Mucosa of stomach (tissue), 1 donor: ENCODE measurements around the gene SH3BGRL2.

Source experiments
- H3K27me3 ChIP-seq: one replicate; pipeline ENCODE4 v1.7.0; 2013; ENCODE audit warnings: mild to moderate bottlenecking, low read length; ENCODE audit not compliant: control insufficient read depth, insufficient read depth
- H3K36me3 ChIP-seq: one replicate; pipeline ENCODE4 v1.7.0; 2013; ENCODE audit warnings: low read length; ENCODE audit not compliant: control insufficient read depth, insufficient read depth
- H3K4me1 ChIP-seq: one replicate; pipeline ENCODE4 v1.7.0; 2013; ENCODE audit warnings: mild to moderate bottlenecking, low read length; ENCODE audit not compliant: control insufficient read depth, insufficient read depth
- H3K4me3 ChIP-seq: one replicate; pipeline ENCODE4 v1.7.0; 2013; ENCODE audit warnings: low read length
- H3K9ac ChIP-seq: one replicate; pipeline ENCODE4 v1.7.0; 2013; ENCODE audit warnings: mild to moderate bottlenecking, low read length, moderate library complexity
- H3K9me3 ChIP-seq: one replicate; pipeline ENCODE4 v1.7.0; 2013; ENCODE audit warnings: mild to moderate bottlenecking, low read length, moderate library complexity; ENCODE audit not compliant: control insufficient read depth
- donor health status: Pancreatic carcinoma.

SH3BGRL2 gene

DNA sequence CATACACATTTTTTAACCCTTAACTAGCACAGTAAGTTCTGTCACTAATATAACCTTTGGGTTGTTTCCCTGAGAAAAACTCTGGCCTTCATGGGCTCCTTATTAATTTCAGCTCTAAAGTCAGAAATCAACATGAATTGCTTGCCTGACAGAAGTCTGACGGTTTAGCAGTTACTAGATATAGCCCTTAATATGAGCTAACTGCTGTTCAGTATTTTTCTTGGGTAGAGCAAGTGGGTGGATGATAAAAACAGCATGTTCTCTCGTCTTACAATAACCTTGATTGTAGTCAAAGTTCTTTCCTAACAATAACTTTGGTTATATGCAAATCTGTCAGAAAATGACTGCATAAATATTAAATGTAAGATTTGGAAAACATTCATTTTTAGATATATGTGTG is 81.0 kb downstream of the SH3BGRL2 start:
- Histone ChIP-seq H3K4me1 (no peaks in the 10 kb centered on the region), H3K36me3 (no peaks in the 10 kb centered on the region), H3K9ac (no peak overlapping the region), H3K9me3 (no peaks in the 10 kb centered on the region), H3K27me3 (no peaks in the 10 kb centered on the region), H3K4me3 (no peak overlapping the region)

DNA sequence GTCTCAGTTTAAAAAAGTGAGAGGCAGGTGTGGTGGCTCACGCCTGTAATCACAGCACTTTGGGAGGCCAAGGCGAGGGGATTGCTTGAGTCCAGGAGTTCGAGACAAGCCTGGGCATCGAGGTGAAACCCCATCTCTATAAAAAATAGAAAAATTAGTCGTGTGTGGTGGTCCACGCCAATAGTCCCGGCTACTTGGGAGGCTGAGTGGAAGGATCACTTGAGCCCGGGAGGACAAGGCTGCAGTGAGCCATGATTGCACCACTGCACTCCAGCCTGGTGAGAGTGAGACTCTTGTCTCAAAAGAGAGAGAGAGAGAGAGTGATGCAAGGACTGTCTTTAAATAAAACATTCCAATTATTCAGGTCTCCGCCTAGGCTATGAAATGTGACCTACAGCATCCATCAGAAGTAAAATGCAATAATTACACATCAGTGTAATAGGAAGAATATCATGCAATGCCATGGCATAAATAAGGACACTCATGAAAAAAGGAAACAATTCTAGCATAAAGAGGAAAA is 81.5 kb downstream of the SH3BGRL2 start:
- no peaks in the 10 kb centered on the region for H3K36me3 ChIP-seq
- no peak overlapping the region for H3K4me3 ChIP-seq
- no peak overlapping the region for H3K9ac ChIP-seq
- H3K27me3 ChIP-seq, result no peaks in the 10 kb centered on the region
- no peaks in the 10 kb centered on the region for H3K9me3 ChIP-seq
- H3K4me1 ChIP-seq, result no peaks in the 10 kb centered on the region

DNA sequence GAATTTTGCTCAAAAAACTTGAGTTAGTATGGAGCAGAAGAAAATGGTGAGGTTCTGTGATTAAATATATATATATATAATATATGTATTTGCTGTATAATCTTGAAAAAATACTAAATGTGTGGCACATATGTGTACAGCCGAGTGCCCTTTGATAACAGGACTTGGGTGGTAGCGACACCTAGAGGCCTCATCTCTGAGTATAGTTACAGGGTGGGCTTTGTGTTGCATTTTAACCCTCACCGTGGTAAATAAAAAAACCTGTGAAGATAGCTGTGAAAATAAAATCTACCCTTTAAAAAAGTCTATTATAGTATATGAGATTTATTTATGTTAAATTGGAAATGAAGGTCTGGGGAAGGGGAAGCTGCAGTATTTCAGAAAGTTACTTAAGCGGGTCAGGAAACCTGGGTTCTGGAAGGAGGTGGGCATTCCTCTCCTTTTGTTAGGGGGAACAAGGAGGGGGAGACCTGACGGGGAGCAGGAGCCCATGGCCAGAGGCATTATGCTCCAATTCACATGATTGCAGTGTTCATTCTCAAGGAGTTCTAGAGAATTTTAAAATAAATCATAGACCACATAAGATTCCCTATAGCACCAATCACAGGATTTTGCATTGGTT is 82.7 kb downstream of the SH3BGRL2 start:
- no peaks in the 10 kb centered on the region for H3K4me1 ChIP-seq
- no peaks in the 10 kb centered on the region for H3K9me3 ChIP-seq
- no peaks in the 10 kb centered on the region for H3K27me3 ChIP-seq
- H3K9ac ChIP-seq, result no peak overlapping the region
- H3K36me3 ChIP-seq, result no peaks in the 10 kb centered on the region
- H3K4me3 ChIP-seq, result no peak overlapping the region

DNA sequence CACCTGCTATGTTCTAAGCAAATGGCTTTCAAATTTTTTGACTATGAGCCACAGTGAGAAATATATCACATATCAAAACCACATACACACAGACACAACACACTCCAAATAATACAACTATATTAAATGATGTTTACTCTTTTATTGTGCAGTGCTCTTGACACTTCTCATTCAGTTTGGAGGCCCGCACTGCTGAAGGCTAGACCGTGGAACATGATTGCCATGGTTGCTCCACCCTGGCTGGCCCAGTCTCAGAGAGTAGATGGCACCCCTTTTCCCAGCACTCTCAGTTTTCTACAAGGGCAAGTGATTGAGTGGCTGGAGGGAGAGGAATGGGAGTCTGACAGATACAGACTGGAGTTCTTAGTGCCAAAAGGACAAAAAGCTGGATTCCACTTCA is 86.9 kb downstream of the SH3BGRL2 start:
- no peaks in the 10 kb centered on the region for H3K4me1 ChIP-seq
- no peak overlapping the region for H3K4me3 ChIP-seq
- no peaks in the 10 kb centered on the region for H3K9me3 ChIP-seq
- no peaks in the 10 kb centered on the region for H3K36me3 ChIP-seq
- H3K9ac ChIP-seq, result no peak overlapping the region
- no peaks in the 10 kb centered on the region for H3K27me3 ChIP-seq

DNA sequence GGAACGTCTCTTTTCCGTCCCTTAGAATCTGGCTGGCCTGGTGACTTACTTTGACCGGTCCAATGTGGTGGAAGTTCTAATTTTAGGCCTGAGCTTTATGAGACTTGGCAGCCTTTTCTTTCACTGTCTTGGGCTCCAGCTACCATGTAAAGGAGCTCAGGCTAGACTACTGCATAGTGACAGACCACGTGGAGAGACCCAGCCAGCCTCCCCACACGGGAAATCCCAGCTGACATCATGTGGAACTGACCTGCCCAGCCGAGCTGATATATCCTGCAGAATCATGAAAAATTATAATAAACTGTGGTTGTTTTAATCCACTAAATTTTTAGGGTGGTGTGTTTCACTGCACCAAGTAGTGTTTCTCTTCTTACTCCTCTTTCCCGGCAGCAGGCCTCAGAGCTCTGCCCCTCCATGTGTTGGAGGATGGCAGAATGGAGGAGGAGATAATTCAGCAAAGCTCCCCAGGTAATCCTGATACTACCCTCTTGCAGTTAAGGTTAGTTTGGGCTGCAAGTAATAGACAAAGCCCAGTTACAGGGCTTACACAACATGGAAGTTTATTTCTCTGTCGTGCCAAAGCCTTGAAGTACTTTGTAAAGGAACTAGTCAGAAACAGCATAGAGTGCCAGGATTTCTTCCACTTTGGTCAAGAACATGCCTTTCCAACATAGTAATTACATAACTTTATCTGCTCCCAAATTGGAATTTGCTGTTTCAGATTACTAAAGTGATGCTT is 87.5 kb downstream of the SH3BGRL2 start:
- Histone ChIP-seq H3K4me3 (no peak overlapping the region), H3K4me1 (no peaks in the 10 kb centered on the region), H3K27me3 (no peaks in the 10 kb centered on the region), H3K36me3 (no peaks in the 10 kb centered on the region), H3K9me3 (no peaks in the 10 kb centered on the region), H3K9ac (no peak overlapping the region)

DNA sequence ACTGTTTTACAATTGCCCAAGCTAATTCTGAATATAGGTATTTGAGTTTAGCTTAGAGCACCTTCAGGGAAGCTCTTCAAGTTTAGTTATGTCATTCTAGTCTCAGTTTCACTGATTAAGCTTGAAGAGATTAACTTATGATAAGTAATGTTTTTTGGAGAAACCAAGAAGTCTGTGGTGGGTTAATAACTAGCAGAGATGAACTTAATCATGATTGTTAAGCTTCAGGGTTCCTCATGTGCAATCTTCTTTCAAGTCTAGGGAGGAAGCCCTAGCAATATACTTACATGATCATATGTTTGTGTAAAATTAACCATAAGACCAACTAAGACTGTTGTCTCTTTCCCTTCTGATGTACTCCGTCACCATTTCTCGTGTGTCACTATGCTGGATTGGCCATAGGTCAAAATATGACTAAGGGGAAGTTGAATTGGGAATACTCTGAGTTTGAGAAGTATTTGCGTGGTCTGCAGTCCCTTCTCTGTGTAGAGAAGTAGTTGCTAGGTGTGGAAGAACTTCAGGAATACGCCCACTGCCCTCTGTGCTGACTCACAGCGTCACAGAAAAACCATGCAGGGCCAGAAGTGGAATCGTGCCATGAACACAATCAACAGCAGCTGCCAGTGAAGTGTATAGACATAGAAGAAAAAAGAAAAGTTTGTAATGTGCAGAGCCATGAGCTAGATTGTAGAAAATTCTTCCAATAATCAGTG is 88.3 kb downstream of the SH3BGRL2 start:
- Histone ChIP-seq H3K36me3 (no peaks in the 10 kb centered on the region), H3K9me3 (no peaks in the 10 kb centered on the region), H3K4me3 (no peak overlapping the region), H3K27me3 (no peaks in the 10 kb centered on the region), H3K9ac (no peak overlapping the region), H3K4me1 (no peaks in the 10 kb centered on the region)

DNA sequence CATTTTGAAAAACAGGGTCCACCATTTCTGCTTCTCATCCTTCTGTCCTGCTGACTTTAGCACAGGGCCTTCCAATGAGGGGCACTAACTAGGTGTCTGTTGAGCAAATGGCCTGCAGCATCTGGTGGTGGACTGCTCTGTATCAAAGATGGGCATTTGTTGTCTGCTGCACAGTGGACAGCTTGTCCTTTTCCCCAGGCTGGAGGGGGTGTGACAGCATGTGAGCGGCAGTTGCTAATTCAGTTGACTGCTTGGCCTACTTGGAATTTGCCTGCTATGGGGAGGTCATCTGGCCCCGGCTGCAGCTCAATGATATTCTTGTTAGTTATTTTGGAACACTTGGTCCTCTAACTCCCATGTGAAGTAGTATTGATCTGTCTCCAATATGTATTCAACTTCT is 93.7 kb downstream of the SH3BGRL2 start:
- Histone ChIP-seq H3K9me3 (no peaks in the 10 kb centered on the region), H3K27me3 (no peaks in the 10 kb centered on the region), H3K36me3 (no peaks in the 10 kb centered on the region), H3K9ac (no peak overlapping the region), H3K4me1 (no peaks in the 10 kb centered on the region), H3K4me3 (no peak overlapping the region)

DNA sequence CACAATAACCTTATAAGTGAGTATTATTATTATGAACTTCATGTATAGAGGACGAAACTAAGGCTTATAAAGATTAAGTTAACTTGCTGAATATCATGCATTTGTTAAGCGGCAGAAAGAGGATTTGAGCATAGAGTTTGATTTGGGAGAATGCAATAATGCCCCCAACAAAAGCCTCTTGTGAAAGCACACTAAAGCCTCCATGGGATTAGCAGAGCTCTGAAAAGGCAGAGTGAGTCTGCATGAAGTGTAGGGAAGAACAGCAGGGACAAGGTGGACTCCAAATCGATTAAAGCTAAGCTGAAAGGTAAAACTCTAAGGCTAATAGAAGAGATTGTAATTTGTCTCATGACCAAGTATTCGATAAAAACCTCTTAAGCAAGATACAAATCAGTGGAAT is 100.3 kb downstream of the SH3BGRL2 start:
- no peaks in the 10 kb centered on the region for H3K4me1 ChIP-seq
- H3K4me3 ChIP-seq, result no peak overlapping the region
- H3K36me3 ChIP-seq, result no peaks in the 10 kb centered on the region
- no peak overlapping the region for H3K9ac ChIP-seq
- H3K27me3 ChIP-seq, result no peaks in the 10 kb centered on the region
- no peaks in the 10 kb centered on the region for H3K9me3 ChIP-seq

DNA sequence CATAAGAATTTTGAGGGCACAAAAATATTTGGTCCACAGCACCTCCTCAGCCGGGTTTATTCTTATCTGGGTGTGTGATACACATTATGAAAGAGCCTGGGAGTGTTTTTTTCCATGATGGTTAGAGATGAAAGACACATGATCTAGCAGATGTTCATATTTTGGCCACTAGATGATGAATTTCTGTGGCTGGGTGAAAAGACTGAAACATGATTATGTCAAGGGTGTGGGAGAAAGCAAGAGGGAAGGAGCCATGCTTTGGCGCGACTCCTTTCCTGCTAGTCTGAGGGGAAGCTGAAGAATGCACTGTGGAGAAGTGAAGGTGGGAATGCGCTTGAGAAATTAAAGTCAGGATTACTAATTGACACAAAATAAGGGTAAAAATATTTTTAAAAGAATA is 102.3 kb downstream of the SH3BGRL2 start:
- Histone ChIP-seq H3K4me1 (no peaks in the 10 kb centered on the region), H3K9ac (no peak overlapping the region), H3K4me3 (no peak overlapping the region), H3K9me3 (no peaks in the 10 kb centered on the region), H3K27me3 (no peaks in the 10 kb centered on the region), H3K36me3 (no peaks in the 10 kb centered on the region)

DNA sequence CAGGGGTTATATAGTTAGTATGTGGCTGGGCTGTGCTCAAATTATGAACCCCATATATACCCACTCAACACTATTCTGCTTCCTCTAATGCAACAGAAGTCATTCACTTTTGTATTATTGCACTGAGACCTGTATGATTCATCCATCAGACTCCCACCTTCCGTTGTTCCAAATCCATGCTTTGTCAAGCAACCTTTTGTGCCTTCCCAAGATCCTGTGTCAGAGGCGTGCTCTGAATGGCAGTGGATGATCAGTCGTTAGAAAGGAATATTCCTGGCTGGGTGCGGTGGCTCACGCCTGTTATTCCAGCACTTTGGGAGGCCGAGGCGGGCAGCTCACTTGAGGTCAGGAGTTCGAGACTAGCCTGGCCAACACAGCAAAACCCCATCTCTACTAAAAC is 103.2 kb downstream of the SH3BGRL2 start:
- H3K36me3 ChIP-seq, result no peaks in the 10 kb centered on the region
- no peaks in the 10 kb centered on the region for H3K9me3 ChIP-seq
- H3K4me1 ChIP-seq, result no peaks in the 10 kb centered on the region
- H3K9ac ChIP-seq, result no peak overlapping the region
- H3K27me3 ChIP-seq, result no peaks in the 10 kb centered on the region
- no peak overlapping the region for H3K4me3 ChIP-seq

DNA sequence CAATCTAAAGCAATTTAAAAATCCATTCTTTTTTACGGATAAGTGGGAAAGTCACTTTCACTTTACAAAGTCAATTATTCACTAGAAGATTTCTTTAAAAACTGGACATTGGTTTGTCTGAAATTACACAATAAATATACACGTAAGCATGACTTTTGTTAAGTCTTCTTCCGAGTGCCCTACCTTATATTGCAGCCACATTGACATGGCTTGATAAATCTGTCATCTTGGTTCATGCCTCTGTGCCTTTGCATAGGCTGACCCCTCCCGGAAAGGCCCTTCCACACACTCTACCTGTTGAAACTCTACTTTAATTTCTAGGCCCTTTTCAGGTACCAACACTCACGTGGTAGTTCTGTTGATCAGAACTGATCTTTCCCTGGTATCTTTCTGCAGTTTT is 104.1 kb downstream of the SH3BGRL2 start:
- no peaks in the 10 kb centered on the region for H3K27me3 ChIP-seq
- H3K9me3 ChIP-seq, result no peaks in the 10 kb centered on the region
- H3K4me1 ChIP-seq, result no peaks in the 10 kb centered on the region
- no peak overlapping the region for H3K9ac ChIP-seq
- no peaks in the 10 kb centered on the region for H3K36me3 ChIP-seq
- H3K4me3 ChIP-seq, result no peak overlapping the region

DNA sequence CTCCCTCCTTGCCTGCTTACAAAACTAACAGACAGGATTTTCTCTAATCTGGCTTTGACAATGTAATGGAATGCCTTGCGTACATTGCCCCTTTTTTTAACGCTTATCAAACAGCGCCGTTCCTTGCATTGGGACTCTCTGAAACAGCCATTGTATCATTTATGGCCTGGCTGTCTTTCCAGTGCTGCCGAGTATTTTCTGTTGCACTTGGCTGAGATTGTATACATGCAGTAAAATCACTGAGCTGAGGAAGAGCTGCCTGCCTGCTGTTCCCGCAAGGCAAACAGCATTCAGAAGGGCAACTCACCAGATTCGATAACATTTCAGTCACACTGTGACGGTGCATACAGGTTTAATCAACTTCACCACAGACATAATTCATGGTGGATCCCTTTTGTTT is 106.0 kb downstream of the SH3BGRL2 start:
- Histone ChIP-seq H3K27me3 (no peaks in the 10 kb centered on the region), H3K4me3 (no peak overlapping the region), H3K36me3 (no peaks in the 10 kb centered on the region), H3K9ac (no peak overlapping the region), H3K9me3 (no peaks in the 10 kb centered on the region), H3K4me1 (no peaks in the 10 kb centered on the region)
